KMS-11 (cell line): Measurements from ENCODE around the gene ZNF101.

Experiments
- H2AFZ ChIP-seq: fragments of 200-600 bp; sonication (generic); 2 replicates; pipeline ENCODE4 v1.6.1; 2016; ENCODE audit warnings: antibody characterized with exemption, mixed run types, low read depth
- H3K27ac ChIP-seq: fragments of 200-600 bp; sonication (generic); 2 replicates; pipeline ENCODE4 v1.6.1; 2016; ENCODE audit warnings: mild to moderate bottlenecking, mixed run types
- H3K27me3 ChIP-seq: fragments of 200-600 bp; sonication (generic); 2 replicates; pipeline ENCODE4 v1.6.1; 2017; ENCODE audit warnings: mild to moderate bottlenecking, low read depth, mixed run types, moderate library complexity; ENCODE audit not compliant: insufficient read depth
- H3K36me3 ChIP-seq: fragments of 200-600 bp; sonication (generic); 2 replicates; pipeline ENCODE4 v1.6.1; 2017; ENCODE audit warnings: mild to moderate bottlenecking, mixed run types; ENCODE audit not compliant: insufficient read depth
- H3K4me1 ChIP-seq: fragments of 200-600 bp; sonication (generic); 2 replicates; pipeline ENCODE4 v1.6.1; 2016; ENCODE audit warnings: mild to moderate bottlenecking, low read depth, mixed run types; ENCODE audit not compliant: poor library complexity, severe bottlenecking
- H3K4me2 ChIP-seq: fragments of 200-600 bp; sonication (generic); 2 replicates; pipeline ENCODE4 v1.7.0; 2016; ENCODE audit warnings: mild to moderate bottlenecking, mixed run types
- H3K4me3 ChIP-seq: fragments of 200-600 bp; sonication (generic); IDR thresholded peaks from 2 replicates; pipeline ENCODE4 v1.6.1; 2017; ENCODE audit warnings: low read depth, low read length, mixed read lengths; ENCODE audit not compliant: insufficient read depth
- H3K79me2 ChIP-seq: fragments of 200-600 bp; sonication (generic); 2 replicates; pipeline ENCODE4 v1.6.1; 2016; ENCODE audit warnings: low read depth, mixed run types; ENCODE audit not compliant: insufficient read depth
- H3K9ac ChIP-seq: fragments of 200-600 bp; sonication (generic); 2 replicates; pipeline ENCODE4 v1.6.1; 2016; ENCODE audit warnings: mild to moderate bottlenecking, mixed run types
- H4K20me1 ChIP-seq: fragments of 200-600 bp; sonication (generic); 2 replicates; pipeline ENCODE4 v1.6.1; 2016; ENCODE audit warnings: mild to moderate bottlenecking, mixed run types; ENCODE audit not compliant: insufficient read depth
- TF ChIP-seq, protein P1 (sequence below): fragments of 200-600 bp; sonication (generic); conservative IDR thresholded peaks from 2 replicates; pipeline ENCODE4 v1.6.1; 2017; ENCODE audit warnings: low read depth, mild to moderate bottlenecking, antibody characterized with exemption, low read length, moderate library complexity, mixed read lengths

The ZNF101 gene

DNA sequence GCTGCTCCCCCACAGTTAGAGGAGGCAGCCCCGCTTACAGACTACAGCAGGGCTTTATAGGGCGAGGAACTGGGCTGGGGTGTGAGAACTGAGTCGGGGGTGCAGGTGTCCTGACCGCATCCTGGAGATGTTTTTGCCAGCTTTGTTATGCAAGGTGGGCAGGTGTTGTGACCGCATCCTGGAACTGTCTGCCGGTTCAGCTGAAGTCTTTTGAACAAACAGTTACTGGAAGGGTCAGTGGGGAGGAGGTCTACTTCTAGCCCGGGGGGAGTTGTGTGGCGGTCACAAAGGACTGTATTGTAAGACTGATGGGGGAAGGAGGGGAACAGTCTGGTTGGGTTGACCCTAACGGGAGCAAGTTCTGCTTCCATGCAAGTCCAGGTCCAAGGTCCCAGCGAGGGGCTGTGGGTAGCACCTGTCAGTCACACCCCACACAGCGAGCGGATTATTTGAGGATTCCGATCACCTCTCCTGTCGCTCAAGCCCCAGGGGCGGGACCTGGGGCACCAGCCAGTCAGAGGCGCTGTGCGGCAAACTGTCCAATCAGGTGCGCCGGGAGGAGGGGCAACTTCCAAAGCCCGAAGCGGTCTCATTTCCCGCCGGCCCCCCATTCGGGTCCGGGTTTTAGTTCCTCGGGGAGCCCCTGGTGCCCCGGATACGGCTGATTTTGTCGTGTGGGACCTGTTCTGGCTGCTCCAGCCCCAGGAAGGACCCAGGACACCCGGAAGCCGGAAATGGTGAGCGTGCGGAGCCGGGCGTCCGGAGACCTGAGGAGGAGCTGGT lies at the start of gene ZNF101:
ZNF101 (plus strand) TSS at position 610 of the 783 bp plus-strand sequence; CDS start at position 735, 125 bp downstream.
- Histone ChIP-seq H4K20me1 (no peaks in the 10 kb centered on the region), H3K36me3 (no peaks in the 10 kb centered on the region), H3K27ac (peak within 1 kb of the TSS; percentile 92), H3K9ac (peak within 1 kb of the TSS; percentile 79), H3K4me1 (peaks cover 16% of the 10 kb centered on the region), H3K4me3 (no peak within 1 kb of the TSS), H3K4me2 (peak within 1 kb of the TSS; percentile 54), H2AFZ (peak within 1 kb of the TSS; percentile 47), H3K79me2 (peaks cover 40% of the 10 kb centered on the region), H3K27me3 (no peaks in the 10 kb centered on the region)
- TF ChIP-seq, protein P1, sequence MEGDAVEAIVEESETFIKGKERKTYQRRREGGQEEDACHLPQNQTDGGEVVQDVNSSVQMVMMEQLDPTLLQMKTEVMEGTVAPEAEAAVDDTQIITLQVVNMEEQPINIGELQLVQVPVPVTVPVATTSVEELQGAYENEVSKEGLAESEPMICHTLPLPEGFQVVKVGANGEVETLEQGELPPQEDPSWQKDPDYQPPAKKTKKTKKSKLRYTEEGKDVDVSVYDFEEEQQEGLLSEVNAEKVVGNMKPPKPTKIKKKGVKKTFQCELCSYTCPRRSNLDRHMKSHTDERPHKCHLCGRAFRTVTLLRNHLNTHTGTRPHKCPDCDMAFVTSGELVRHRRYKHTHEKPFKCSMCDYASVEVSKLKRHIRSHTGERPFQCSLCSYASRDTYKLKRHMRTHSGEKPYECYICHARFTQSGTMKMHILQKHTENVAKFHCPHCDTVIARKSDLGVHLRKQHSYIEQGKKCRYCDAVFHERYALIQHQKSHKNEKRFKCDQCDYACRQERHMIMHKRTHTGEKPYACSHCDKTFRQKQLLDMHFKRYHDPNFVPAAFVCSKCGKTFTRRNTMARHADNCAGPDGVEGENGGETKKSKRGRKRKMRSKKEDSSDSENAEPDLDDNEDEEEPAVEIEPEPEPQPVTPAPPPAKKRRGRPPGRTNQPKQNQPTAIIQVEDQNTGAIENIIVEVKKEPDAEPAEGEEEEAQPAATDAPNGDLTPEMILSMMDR, result no peak

DNA sequence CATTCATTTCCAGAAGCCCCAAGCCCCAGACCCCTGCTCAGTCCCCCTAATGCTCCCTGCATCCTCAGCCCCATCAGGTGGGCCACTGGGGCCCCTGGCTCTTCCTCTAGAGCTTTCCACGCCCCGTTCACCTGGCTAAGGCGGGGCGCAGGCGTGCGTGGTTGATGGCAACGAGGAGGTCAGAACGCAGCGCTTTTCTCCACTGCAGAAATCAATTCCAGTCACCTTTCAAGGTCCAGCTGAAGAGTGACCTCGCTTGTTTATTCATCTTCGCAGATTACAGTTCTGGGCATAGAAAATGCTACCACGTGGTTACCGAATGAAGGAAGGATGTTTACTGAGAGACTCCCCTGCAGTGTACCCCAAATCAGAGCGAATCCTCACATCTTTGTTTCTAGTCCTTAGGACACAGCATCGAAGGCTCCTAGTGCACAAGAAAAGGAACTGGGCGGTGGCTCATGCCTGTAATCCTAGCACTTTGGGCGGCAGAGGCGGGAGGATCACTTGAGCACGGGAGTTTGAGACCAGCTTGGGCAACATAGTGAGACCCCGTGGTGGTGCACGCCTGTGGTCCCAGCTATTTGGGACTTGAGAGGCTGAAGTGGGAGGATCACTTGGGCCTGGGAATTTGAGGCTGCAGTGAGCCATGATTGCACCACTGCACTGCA lies 49.3 kb upstream of the ZNF101 start:
- Histone ChIP-seq H3K79me2 (no peaks in the 10 kb centered on the region), H2AFZ (no peak overlapping the region), H3K9ac (no peak overlapping the region), H3K36me3 (no peaks in the 10 kb centered on the region), H3K27ac (no peak overlapping the region), H3K4me2 (no peak overlapping the region), H3K4me3 (no peak overlapping the region), H4K20me1 (no peaks in the 10 kb centered on the region), H3K4me1 (no peaks in the 10 kb centered on the region), H3K27me3 (no peaks in the 10 kb centered on the region)
- TF ChIP-seq, protein P1, result no peak

DNA sequence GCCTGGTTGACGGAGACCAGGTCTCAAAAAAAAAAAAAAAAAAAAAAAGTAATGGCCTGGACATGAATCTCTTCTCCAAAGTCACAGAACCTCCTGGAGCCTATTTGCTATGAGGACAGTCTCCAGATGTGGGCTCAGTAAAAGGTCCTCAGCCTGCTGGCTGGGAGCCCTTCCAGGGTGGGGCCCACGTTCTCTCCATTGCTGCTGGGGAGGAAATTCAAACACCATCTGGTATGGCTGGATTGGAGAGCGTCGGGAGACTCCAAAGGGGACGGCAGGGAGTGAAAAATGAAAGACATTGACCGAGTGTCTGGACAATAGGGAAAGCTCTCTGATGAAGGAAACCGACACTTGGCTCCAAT lies 48.8 kb upstream of the ZNF101 start:
- H3K36me3 ChIP-seq, result no peaks in the 10 kb centered on the region
- no peak overlapping the region for H3K9ac ChIP-seq
- H3K27ac ChIP-seq, result no peak overlapping the region
- H3K4me1 ChIP-seq, result no peaks in the 10 kb centered on the region
- no peak overlapping the region for H3K4me3 ChIP-seq
- no peaks in the 10 kb centered on the region for H4K20me1 ChIP-seq
- no peaks in the 10 kb centered on the region for H3K27me3 ChIP-seq
- no peaks in the 10 kb centered on the region for H3K79me2 ChIP-seq
- no peak overlapping the region for H3K4me2 ChIP-seq
- H2AFZ ChIP-seq, result no peak overlapping the region
- TF ChIP-seq, protein P1, result no peak

DNA sequence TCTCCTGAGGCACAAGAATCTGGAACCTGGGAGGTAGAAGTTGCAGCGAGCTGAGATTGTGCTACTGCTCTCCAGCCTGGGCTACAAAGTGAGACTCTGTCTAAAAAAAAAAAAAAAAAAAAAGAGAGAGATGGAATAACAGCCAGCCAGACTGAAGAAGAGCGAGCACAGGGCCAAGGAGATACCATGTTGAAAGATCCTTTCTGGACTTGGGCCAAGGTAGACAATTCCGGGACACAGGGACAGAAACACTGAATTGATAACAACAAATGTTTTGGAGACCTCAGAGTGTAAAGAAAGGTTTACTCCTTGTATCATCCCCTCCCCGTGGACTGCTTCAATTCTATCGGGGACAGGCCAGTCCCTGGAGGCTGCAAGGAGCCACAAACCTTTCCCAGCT lies 45.3 kb upstream of the ZNF101 start:
- Histone ChIP-seq H3K27me3 (no peaks in the 10 kb centered on the region), H3K27ac (no peak overlapping the region), H3K4me1 (no peaks in the 10 kb centered on the region), H3K4me2 (no peak overlapping the region), H2AFZ (no peak overlapping the region), H3K79me2 (no peaks in the 10 kb centered on the region), H4K20me1 (no peaks in the 10 kb centered on the region), H3K4me3 (no peak overlapping the region), H3K36me3 (no peaks in the 10 kb centered on the region), H3K9ac (no peak overlapping the region)
- TF ChIP-seq, protein P1, result no peak
